HepG2 (cell line): ENCODE measurements around the gene CCL16. TPM values are rescaled to one million over a fixed set of nuclear protein-coding genes. Genes with fewer than 3 reads are reported as not detected.

Experiments used
- BCL6 ChIP-seq: IDR thresholded peaks from 2 replicates; pipeline ENCODE4 v1.6.1; 2016; ENCODE audit warnings: missing genetic modification reagents, missing compliant biosample characterization
- ELF4 ChIP-seq: sonication (generic); formaldehyde crosslinking; IDR thresholded peaks from 2 replicates; pipeline ENCODE4 v1.5.0; 2020; ENCODE audit warnings: missing genetic modification reagents, mild to moderate bottlenecking, moderate library complexity, borderline replicate concordance
- FOXP1 ChIP-seq, 2 experiments: fragments of 450-650 bp in 1 of 2; IDR thresholded peaks; 2 replicates each; pipeline ENCODE4 v1.6.1; 2017 to 2018; ENCODE audit warnings: antibody characterized with exemption in 1 of 2
- MAF1 ChIP-seq: sonication (generic); formaldehyde crosslinking; IDR thresholded peaks from 2 replicates; pipeline ENCODE4 v1.5.0; 2020; ENCODE audit warnings: missing genetic modification reagents, borderline replicate concordance
- PPARG ChIP-seq: conservative IDR thresholded peaks from 2 replicates; pipeline ENCODE4 v1.6.1; 2016; ENCODE audit warnings: missing biosample characterization, missing genetic modification reagents
- TARDBP ChIP-seq: sonication (generic); formaldehyde crosslinking; IDR thresholded peaks from 2 replicates; pipeline ENCODE4 v1.8.0; 2022; ENCODE audit warnings: mild to moderate bottlenecking, missing genetic modification reagents
- THYN1 ChIP-seq: sonication (generic); formaldehyde crosslinking; IDR thresholded peaks from 2 replicates; pipeline ENCODE4 v1.8.1; 2023; ENCODE audit warnings: low read depth, mild to moderate bottlenecking, moderate library complexity, missing genetic modification reagents, borderline replicate concordance
- ZEB1 ChIP-seq: IDR thresholded peaks from 2 replicates; pipeline ENCODE4 v1.6.1; 2012; ENCODE audit warnings: mild to moderate bottlenecking, low read depth, inconsistent platforms; ENCODE audit not compliant: insufficient replicate concordance
- ZFX ChIP-seq: sonication (generic); formaldehyde crosslinking; IDR thresholded peaks from 2 replicates; pipeline ENCODE4 v1.4.0; 2020; ENCODE audit warnings: mild to moderate bottlenecking, low read depth, missing genetic modification reagents, moderate library complexity
- ZNF234 ChIP-seq: sonication (generic); formaldehyde crosslinking; conservative IDR thresholded peaks from 2 replicates; pipeline ENCODE4 v1.5.1; 2020; ENCODE audit warnings: mild to moderate bottlenecking, missing genetic modification reagents
- polyA plus RNA-seq, 8 experiments: library from polyadenylated mRNA; depleted of rRNA in 3 of 8; stranded (reverse) in 7 of 8; unstranded in 1 of 8; fragments of >200 nt; fragmentation: Illumina TruSeq in 4 of 8; extraction: Trizol in 4 of 8; gene quantifications; 2 replicates each; pipeline versions ENCODE4 v1.2.1 to v1.2.3, GENCODE V29; 2011 to 2016; ENCODE audit warnings: low read depth in 4 of 8, missing spikeins in 1 of 8, mixed read lengths in 1 of 8; ENCODE audit not compliant: insufficient read depth in 1 of 8
- total RNA-seq, 5 experiments: library from RNA; depleted of rRNA; stranded (reverse); fragments of >200 nt; fragmentation: Illumina TruSeq; extraction: Trizol; gene quantifications; 2 replicates each; pipeline ENCODE4 v1.2.3, GENCODE V29; 2016; ENCODE audit warnings: low read depth in 1 of 5
- TF ChIP-seq, protein P1 (sequence below): sonication (generic); formaldehyde crosslinking; IDR thresholded peaks from 2 replicates; pipeline ENCODE4 v1.4.0; 2020; ENCODE audit warnings: mild to moderate bottlenecking, missing genetic modification reagents
- TF ChIP-seq, protein P2 (sequence below): sonication (generic); formaldehyde crosslinking; conservative IDR thresholded peaks from 2 replicates; pipeline ENCODE4 v1.4.0; 2020; ENCODE audit warnings: mild to moderate bottlenecking, missing genetic modification reagents, moderate library complexity
- TF ChIP-seq, protein P3 (sequence below): IDR thresholded peaks from 2 replicates; pipeline ENCODE4 v1.6.1; 2016; ENCODE audit warnings: mild to moderate bottlenecking
- TF ChIP-seq, protein P4 (sequence below): sonication (generic); formaldehyde crosslinking; IDR thresholded peaks from 2 replicates; pipeline ENCODE4 v1.5.0; 2020; ENCODE audit warnings: missing genetic modification reagents
- TF ChIP-seq, protein P5 (sequence below): sonication (generic); formaldehyde crosslinking; IDR thresholded peaks from 2 replicates; pipeline ENCODE4 v1.4.0; 2020; ENCODE audit warnings: missing genetic modification reagents, borderline replicate concordance
- TF ChIP-seq, protein P6 (sequence below): sonication (generic); formaldehyde crosslinking; IDR thresholded peaks from 2 replicates; pipeline ENCODE4 v1.8.0; 2022; ENCODE audit warnings: low read depth, missing genetic modification reagents

The CCL16 gene
- total and polyA plus RNA-seq, 2 of the 13 experiments (the other 11 are each of a cell fraction or from before 2014, with no cell fraction given), result 2.0 to 14.7 TPM

DNA sequence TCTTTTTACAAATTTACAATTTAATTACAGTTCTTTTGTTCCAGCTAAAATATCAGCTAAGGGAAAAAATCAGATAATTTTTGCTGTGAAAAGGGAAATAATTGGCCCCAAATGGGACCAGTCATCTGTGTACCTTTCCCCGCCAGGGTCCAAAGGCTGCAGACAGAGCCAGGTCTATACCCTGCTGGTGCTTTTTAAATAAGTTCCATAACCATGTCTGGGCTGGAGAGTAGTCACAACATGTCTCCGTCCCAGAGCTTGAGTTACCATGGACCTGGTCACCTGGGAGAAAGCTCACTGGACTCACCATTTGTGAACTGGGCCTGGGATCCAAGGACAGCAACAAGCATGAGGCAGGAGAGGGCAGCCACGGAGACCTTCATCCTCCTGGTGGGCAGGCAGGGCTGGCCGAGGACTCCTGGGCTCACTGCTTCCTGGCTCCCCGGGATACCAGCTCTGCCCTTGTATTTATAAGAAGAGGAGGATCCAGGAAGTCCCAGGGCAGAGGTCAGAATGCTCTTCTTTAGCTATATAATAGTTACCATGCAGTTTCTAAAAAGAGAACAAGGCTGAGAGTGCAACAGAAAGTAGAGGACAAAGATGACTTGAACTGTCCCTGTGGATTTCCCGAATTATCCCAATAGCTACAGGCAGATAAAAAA is 19.9 kb upstream of the CCL16 start, which contains the start of gene CCL15 (continued):
- TF ChIP-seq ZNF234 (CRISPR knock-in tag) (no peak), ELF4 (0 out of 2 replicates have a peak, but pooled peaks have one; percentile 41), PPARG (no peak), ZEB1 (peak; percentile 35), THYN1 (no peak), TARDBP (CRISPR knock-in tag) (no peak; the same call in 1 of the 2 replicates), MAF1 (CRISPR knock-in tag) (no peak), FOXP1 (IDR thresholded peaks at IDR 0.05) (no peak), FOXP1 (CRISPR knock-in tag; IDR thresholded peaks at IDR 0.05) (no peak), ZFX (peak; percentile 52), BCL6 (CRISPR knock-in tag) (no peak)
- TF ChIP-seq, protein P1, sequence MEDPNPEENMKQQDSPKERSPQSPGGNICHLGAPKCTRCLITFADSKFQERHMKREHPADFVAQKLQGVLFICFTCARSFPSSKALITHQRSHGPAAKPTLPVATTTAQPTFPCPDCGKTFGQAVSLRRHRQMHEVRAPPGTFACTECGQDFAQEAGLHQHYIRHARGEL (CRISPR knock-in tag), result no peak
- TF ChIP-seq, protein P2, sequence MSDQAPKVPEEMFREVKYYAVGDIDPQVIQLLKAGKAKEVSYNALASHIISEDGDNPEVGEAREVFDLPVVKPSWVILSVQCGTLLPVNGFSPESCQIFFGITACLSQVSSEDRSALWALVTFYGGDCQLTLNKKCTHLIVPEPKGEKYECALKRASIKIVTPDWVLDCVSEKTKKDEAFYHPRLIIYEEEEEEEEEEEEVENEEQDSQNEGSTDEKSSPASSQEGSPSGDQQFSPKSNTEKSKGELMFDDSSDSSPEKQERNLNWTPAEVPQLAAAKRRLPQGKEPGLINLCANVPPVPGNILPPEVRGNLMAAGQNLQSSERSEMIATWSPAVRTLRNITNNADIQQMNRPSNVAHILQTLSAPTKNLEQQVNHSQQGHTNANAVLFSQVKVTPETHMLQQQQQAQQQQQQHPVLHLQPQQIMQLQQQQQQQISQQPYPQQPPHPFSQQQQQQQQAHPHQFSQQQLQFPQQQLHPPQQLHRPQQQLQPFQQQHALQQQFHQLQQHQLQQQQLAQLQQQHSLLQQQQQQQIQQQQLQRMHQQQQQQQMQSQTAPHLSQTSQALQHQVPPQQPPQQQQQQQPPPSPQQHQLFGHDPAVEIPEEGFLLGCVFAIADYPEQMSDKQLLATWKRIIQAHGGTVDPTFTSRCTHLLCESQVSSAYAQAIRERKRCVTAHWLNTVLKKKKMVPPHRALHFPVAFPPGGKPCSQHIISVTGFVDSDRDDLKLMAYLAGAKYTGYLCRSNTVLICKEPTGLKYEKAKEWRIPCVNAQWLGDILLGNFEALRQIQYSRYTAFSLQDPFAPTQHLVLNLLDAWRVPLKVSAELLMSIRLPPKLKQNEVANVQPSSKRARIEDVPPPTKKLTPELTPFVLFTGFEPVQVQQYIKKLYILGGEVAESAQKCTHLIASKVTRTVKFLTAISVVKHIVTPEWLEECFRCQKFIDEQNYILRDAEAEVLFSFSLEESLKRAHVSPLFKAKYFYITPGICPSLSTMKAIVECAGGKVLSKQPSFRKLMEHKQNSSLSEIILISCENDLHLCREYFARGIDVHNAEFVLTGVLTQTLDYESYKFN (CRISPR knock-in tag), result peak; percentile 67
- TF ChIP-seq, protein P3, sequence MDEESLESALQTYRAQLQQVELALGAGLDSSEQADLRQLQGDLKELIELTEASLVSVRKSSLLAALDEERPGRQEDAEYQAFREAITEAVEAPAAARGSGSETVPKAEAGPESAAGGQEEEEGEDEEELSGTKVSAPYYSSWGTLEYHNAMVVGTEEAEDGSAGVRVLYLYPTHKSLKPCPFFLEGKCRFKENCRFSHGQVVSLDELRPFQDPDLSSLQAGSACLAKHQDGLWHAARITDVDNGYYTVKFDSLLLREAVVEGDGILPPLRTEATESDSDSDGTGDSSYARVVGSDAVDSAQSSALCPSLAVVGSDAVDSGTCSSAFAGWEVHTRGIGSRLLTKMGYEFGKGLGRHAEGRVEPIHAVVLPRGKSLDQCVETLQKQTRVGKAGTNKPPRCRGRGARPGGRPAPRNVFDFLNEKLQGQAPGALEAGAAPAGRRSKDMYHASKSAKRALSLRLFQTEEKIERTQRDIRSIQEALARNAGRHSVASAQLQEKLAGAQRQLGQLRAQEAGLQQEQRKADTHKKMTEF (CRISPR knock-in tag), result no peak; the same call in 1 of the 2 replicates
- TF ChIP-seq, protein P4, sequence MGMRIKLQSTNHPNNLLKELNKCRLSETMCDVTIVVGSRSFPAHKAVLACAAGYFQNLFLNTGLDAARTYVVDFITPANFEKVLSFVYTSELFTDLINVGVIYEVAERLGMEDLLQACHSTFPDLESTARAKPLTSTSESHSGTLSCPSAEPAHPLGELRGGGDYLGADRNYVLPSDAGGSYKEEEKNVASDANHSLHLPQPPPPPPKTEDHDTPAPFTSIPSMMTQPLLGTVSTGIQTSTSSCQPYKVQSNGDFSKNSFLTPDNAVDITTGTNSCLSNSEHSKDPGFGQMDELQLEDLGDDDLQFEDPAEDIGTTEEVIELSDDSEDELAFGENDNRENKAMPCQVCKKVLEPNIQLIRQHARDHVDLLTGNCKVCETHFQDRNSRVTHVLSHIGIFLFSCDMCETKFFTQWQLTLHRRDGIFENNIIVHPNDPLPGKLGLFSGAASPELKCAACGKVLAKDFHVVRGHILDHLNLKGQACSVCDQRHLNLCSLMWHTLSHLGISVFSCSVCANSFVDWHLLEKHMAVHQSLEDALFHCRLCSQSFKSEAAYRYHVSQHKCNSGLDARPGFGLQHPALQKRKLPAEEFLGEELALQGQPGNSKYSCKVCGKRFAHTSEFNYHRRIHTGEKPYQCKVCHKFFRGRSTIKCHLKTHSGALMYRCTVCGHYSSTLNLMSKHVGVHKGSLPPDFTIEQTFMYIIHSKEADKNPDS (CRISPR knock-in tag), result no peak
- TF ChIP-seq, protein P5, sequence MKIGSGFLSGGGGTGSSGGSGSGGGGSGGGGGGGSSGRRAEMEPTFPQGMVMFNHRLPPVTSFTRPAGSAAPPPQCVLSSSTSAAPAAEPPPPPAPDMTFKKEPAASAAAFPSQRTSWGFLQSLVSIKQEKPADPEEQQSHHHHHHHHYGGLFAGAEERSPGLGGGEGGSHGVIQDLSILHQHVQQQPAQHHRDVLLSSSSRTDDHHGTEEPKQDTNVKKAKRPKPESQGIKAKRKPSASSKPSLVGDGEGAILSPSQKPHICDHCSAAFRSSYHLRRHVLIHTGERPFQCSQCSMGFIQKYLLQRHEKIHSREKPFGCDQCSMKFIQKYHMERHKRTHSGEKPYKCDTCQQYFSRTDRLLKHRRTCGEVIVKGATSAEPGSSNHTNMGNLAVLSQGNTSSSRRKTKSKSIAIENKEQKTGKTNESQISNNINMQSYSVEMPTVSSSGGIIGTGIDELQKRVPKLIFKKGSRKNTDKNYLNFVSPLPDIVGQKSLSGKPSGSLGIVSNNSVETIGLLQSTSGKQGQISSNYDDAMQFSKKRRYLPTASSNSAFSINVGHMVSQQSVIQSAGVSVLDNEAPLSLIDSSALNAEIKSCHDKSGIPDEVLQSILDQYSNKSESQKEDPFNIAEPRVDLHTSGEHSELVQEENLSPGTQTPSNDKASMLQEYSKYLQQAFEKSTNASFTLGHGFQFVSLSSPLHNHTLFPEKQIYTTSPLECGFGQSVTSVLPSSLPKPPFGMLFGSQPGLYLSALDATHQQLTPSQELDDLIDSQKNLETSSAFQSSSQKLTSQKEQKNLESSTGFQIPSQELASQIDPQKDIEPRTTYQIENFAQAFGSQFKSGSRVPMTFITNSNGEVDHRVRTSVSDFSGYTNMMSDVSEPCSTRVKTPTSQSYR (CRISPR knock-in tag), result no peak
- TF ChIP-seq, protein P6, sequence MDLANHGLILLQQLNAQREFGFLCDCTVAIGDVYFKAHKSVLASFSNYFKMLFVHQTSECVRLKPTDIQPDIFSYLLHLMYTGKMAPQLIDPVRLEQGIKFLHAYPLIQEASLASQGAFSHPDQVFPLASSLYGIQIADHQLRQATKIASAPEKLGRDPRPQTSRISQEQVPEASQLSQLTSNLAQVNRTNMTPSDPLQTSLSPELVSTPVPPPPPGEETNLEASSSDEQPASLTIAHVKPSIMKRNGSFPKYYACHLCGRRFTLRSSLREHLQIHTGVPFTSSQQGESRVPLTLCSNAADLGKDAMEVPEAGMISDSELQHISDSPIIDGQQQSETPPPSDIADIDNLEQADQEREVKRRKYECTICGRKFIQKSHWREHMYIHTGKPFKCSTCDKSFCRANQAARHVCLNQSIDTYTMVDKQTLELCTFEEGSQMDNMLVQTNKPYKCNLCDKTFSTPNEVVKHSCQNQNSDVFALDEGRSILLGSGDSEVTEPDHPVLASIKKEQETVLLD (CRISPR knock-in tag), result no peak
